ENCODE data around the gene USP30.

GRCh38 chr12:109110988-109111495 lies 58.7 kb downstream of the USP30 start:
- TF ChIP-seq CTCF (IDR thresholded peaks at IDR 0.05) (no peak), POLR2A (IDR thresholded peaks at IDR 0.05) (no peak), EP300 (IDR thresholded peaks at IDR 0.05) (peak; percentile 82)

All from suprapubic skin (tissue), 3 donors.